ENCODE data around the gene UBR1.

GRCh38 chr15:42939841-42940240 lies 166.0 kb downstream of the UBR1 start:
- no peak for TF ChIP-seq POLR2A (IDR thresholded peaks at IDR 0.05)
- no peak for TF ChIP-seq POLR2AphosphoS5 (IDR thresholded peaks at IDR 0.05)
- no peak for TF ChIP-seq CTCF (IDR thresholded peaks at IDR 0.05)
